Measurements from ENCODE around the gene COX4I2. TPM values are rescaled to one million over a fixed set of nuclear protein-coding genes. Genes with fewer than 3 reads are reported as not detected.

Gene COX4I2
- not detected in 2 replicates for total RNA-seq
- long read RNA-seq: 0 reads

DNA sequence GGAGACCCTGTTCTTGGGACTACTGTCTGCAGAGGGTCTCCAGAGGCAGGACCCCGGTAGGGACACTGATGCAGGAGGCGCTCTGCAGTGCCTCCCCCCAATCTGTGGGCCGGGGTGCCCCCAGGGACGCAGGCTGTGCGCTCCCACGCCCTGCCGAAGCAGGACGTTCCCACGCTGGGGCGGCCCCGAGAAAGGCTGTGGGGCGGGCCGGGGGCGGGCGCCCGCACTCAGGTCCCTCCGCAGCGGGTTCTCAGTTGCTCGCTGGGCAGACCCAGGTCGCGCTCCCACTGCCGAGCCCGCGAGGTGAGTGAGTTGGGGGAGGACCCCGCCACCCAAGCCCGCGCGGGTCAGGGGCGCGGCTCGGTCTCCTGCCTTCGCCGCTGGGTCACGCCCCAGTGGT, at the start of gene COX4I2:
Gene COX4I2 (plus strand): TSS at position 253 of the 400 bp plus-strand sequence. CDS start 1,106 bp downstream, outside the sequence.
- H3K27ac Mint-ChIP-seq (ENCODE audit: unreplicated experiment): no peak within 1 kb of the TSS
- no peaks in the 10 kb centered on the region for H3K36me3 Mint-ChIP-seq (ENCODE audit: unreplicated experiment)
- H3K9me3 Mint-ChIP-seq (ENCODE audit: unreplicated experiment): no peaks in the 10 kb centered on the region

DNA sequence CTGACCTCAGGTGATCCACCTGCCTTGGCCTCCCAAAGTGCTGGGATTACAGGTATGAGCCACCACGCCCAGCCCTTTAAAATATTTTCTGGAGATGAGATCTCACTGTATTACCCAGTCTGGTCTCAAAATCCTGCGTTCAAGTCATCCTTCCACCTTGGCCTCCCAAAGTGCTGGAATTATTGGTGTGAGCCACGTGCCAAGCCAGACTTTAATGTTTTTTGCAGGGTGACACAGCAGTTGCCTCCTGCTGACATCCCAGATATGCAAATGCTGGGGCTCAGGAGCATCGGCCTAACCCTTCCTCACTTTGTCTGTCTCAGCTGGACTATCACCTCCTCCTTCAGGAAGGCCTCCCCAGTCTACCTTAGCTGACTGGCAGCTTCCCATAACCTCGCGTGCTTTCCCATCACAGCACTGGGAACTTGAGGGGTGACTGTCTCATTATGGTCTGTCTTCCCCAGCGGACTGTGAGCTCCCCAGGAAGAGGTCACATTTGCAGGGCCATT, 46.9 kb upstream of the COX4I2 start:
- no peak for DNase-seq (ENCODE audit: extremely low spot score, unreplicated experiment)
- no peaks in the 10 kb centered on the region for H3K27me3 Mint-ChIP-seq (ENCODE audit: unreplicated experiment)
- no peaks in the 10 kb centered on the region for H3K9me3 Mint-ChIP-seq (ENCODE audit: unreplicated experiment)
- H3K4me3 Mint-ChIP-seq (ENCODE audit: unreplicated experiment): no peak overlapping the region
- no peak overlapping the region for H3K27ac Mint-ChIP-seq (ENCODE audit: unreplicated experiment)
- peaks cover 42% of the 10 kb centered on the region for H3K4me1 Mint-ChIP-seq (ENCODE audit: unreplicated experiment)
- H3K36me3 Mint-ChIP-seq (ENCODE audit: unreplicated experiment): no peaks in the 10 kb centered on the region
- TF ChIP-seq, protein P1, sequence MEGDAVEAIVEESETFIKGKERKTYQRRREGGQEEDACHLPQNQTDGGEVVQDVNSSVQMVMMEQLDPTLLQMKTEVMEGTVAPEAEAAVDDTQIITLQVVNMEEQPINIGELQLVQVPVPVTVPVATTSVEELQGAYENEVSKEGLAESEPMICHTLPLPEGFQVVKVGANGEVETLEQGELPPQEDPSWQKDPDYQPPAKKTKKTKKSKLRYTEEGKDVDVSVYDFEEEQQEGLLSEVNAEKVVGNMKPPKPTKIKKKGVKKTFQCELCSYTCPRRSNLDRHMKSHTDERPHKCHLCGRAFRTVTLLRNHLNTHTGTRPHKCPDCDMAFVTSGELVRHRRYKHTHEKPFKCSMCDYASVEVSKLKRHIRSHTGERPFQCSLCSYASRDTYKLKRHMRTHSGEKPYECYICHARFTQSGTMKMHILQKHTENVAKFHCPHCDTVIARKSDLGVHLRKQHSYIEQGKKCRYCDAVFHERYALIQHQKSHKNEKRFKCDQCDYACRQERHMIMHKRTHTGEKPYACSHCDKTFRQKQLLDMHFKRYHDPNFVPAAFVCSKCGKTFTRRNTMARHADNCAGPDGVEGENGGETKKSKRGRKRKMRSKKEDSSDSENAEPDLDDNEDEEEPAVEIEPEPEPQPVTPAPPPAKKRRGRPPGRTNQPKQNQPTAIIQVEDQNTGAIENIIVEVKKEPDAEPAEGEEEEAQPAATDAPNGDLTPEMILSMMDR (IDR thresholded peaks at IDR 0.05): no peak

More for the DNA sequence above, at the start of gene COX4I2:
- H3K4me3 Mint-ChIP-seq (ENCODE audit: unreplicated experiment): no peak within 1 kb of the TSS
- DNase-seq (ENCODE audit: extremely low spot score, unreplicated experiment): no peak
- TF ChIP-seq, protein P1 (IDR thresholded peaks at IDR 0.05): no peak
- peaks cover 3% of the 10 kb centered on the region for H3K27me3 Mint-ChIP-seq (ENCODE audit: unreplicated experiment)
- H3K4me1 Mint-ChIP-seq (ENCODE audit: unreplicated experiment): no peaks in the 10 kb centered on the region

DNA sequence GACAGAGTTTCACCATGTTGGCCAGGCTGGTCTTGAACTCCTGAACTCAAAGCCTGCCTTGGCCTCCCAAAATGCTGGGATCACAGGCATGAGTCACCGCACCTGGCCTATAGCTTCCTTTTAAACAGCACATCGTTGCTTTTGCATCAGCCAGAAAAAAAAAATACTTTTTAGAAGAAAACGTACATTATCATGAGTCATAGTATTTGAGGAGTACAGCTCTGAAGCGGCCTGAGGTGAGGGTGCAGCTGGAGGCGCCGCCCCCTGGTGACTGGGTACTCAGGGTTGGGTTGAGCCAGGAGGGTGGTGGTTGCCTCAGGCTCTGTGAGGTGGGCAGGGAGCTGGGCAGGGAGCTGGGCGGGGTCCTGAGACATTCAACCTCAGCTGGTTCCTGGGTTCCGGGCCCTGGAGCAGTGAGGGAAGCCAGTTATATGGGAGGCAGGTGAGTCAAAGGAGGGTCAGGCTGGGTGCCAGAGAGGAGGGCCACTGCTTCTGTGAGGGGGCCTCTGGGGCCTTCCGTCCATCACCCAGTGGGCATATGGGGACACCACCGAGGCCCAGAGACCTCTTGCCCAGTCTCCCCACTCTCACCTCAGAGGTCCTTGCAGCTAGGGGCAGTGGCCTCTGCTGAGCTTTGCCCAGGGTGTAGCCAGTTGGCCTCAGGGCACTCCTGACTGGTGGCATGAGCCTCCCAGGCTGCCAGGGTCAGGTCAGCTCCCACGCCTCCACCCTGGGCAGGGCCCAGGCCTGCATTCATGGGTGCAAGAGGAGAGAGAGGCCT, 44.3 kb upstream of the COX4I2 start:
- H3K27me3 Mint-ChIP-seq (ENCODE audit: unreplicated experiment): no peaks in the 10 kb centered on the region
- no peaks in the 10 kb centered on the region for H3K36me3 Mint-ChIP-seq (ENCODE audit: unreplicated experiment)

DNA sequence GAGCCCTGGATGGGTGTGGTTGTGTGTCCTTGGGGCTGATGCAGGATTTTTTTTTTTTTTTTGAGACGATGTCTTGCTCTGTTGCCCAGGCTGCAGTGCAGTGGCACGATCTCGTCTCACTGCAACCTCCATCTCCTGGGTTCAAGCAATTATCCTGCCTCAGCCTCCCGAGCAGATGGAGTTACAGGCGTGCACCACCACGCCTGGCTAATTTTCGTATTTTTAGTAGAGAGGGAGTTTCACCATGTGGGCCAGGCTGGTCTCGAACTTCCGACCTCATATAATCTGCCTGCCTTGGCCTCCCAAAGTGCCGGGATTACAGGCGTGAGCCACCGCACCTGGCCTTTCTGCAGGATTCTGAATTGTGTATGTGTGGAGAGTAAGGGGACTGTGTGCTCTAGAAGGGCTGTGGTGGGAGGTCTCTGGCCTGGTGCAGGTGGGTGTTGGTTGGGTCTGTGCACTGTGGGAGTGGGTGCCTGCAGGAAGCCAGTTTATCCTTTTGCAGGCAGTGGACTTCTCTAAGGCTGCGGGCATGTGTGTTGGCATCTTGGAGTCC, 43.6 kb upstream of the COX4I2 start:
- H3K4me3 Mint-ChIP-seq (ENCODE audit: unreplicated experiment): no peak overlapping the region
- DNase-seq (ENCODE audit: extremely low spot score, unreplicated experiment): no peak
- H3K9me3 Mint-ChIP-seq (ENCODE audit: unreplicated experiment): no peaks in the 10 kb centered on the region
- TF ChIP-seq, protein P1 (IDR thresholded peaks at IDR 0.05): no peak
- H3K36me3 Mint-ChIP-seq (ENCODE audit: unreplicated experiment): no peaks in the 10 kb centered on the region
- H3K27ac Mint-ChIP-seq (ENCODE audit: unreplicated experiment): peak overlapping the region; percentile 38
- H3K27me3 Mint-ChIP-seq (ENCODE audit: unreplicated experiment): no peaks in the 10 kb centered on the region
- H3K4me1 Mint-ChIP-seq (ENCODE audit: unreplicated experiment): peaks cover 42% of the 10 kb centered on the region

More for the DNA sequence above, 44.3 kb upstream of the COX4I2 start:
- Mint-ChIP-seq H3K4me3 (ENCODE audit: unreplicated experiment) (no peak overlapping the region), H3K9me3 (ENCODE audit: unreplicated experiment) (no peaks in the 10 kb centered on the region), H3K27ac (ENCODE audit: unreplicated experiment) (peak overlapping the region; percentile 38), H3K4me1 (ENCODE audit: unreplicated experiment) (peaks cover 44% of the 10 kb centered on the region)
- no peak for DNase-seq (ENCODE audit: extremely low spot score, unreplicated experiment)
- TF ChIP-seq, protein P1 (IDR thresholded peaks at IDR 0.05): no peak

Data from osteocyte (in vitro differentiated cells).